ENCODE measurements around the gene NKX1-1.

NKX1-1 gene

GRCh38 chr4:1416051-1416947 lies 10.1 kb upstream of the NKX1-1 start:
- no peak for DNase-seq

GRCh38 chr4:1415681-1415981 lies 9.4 kb upstream of the NKX1-1 start:
- DNase-seq: no peak

- no peak for DNase-seq
Measured at GRCh38 chr4:1414831-1415680, 8.8 kb upstream of the NKX1-1 start.

- no peak for DNase-seq
Measured at GRCh38 chr4:1413687-1414479, 7.6 kb upstream of the NKX1-1 start.

GRCh38 chr4:1413204-1413663 lies 7.0 kb upstream of the NKX1-1 start:
- DNase-seq: no peak

- DNase-seq: no peak
Measured at GRCh38 chr4:1412376-1413203, 6.3 kb upstream of the NKX1-1 start.

GRCh38 chr4:1411436-1412375 lies 5.5 kb upstream of the NKX1-1 start:
- no peak for DNase-seq

- peak; percentile 34 for DNase-seq
Measured at GRCh38 chr4:1410491-1411325, 4.5 kb upstream of the NKX1-1 start.

- DNase-seq: no peak
Measured at GRCh38 chr4:1409491-1410425, 3.5 kb upstream of the NKX1-1 start.

- no peak for DNase-seq
Measured at GRCh38 chr4:1409079-1409478, 2.8 kb upstream of the NKX1-1 start.

- no peak for DNase-seq
Measured at GRCh38 chr4:1408418-1408817, 2.2 kb upstream of the NKX1-1 start.

GRCh38 chr4:1407657-1408333 lies 1.6 kb upstream of the NKX1-1 start:
- DNase-seq: no peak

- no peak for DNase-seq
Measured at GRCh38 chr4:1406981-1407656, 877 bp upstream of the NKX1-1 start.

GRCh38 chr4:1405636-1406393 lies 427 bp downstream of the NKX1-1 start:
- DNase-seq: no peak

- DNase-seq: no peak
Measured at GRCh38 chr4:1405254-1405635, 997 bp downstream of the NKX1-1 start.

- no peak for DNase-seq
Measured at GRCh38 chr4:1404573-1405253, 1.5 kb downstream of the NKX1-1 start.

Data from CD4-positive, alpha-beta T cell treated with Interleukin-6 for 4 hours (primary cell).